HG03565 (cell line): ENCODE results near the gene PAOX.
"Not testable (repeated sequence)": the region's sequence is repeated elsewhere in the genome, so short reads cannot be mapped to it uniquely, and the experiment has no call there.

Experiments used
- ATAC-seq: cut with Tn5 transposase; IDR thresholded peaks from one replicate; pipeline ENCODE4 v1.9.1; 2021; ENCODE audit warnings: mild to moderate bottlenecking, moderate library complexity; ENCODE audit not compliant: unreplicated experiment

The PAOX gene

GRCh38 chr10:133431888-133432613 lies 53.0 kb downstream of the PAOX start:
- not testable (repeated sequence) for ATAC-seq

- ATAC-seq = not testable (repeated sequence)
Measured at GRCh38 chr10:133432789-133433188, 53.7 kb downstream of the PAOX start.

GRCh38 chr10:133438711-133439273 lies 59.7 kb downstream of the PAOX start:
- no peak for ATAC-seq

GRCh38 chr10:133439517-133440461 lies 60.7 kb downstream of the PAOX start:
- ATAC-seq = no peak

- no peak for ATAC-seq
Measured at GRCh38 chr10:133440633-133441285, 61.7 kb downstream of the PAOX start.
